GM18499 (cell line): ENCODE measurements around the gene XPC.

Experiments
- ATAC-seq: cut with Tn5 transposase; IDR thresholded peaks from one replicate; pipeline ENCODE4 v1.9.1; 2021; ENCODE audit warnings: moderate number of reproducible peaks; ENCODE audit not compliant: insufficient read depth, unreplicated experiment

The XPC gene

GRCh38 chr3:14175383-14176037 lies 2.9 kb downstream of the XPC start:
- ATAC-seq: no peak

- no peak for ATAC-seq
Observed at GRCh38 chr3:14174483-14174882, 3.9 kb downstream of the XPC start.

GRCh38 chr3:14172496-14172895 lies 5.9 kb downstream of the XPC start:
- ATAC-seq: no peak

DNA sequence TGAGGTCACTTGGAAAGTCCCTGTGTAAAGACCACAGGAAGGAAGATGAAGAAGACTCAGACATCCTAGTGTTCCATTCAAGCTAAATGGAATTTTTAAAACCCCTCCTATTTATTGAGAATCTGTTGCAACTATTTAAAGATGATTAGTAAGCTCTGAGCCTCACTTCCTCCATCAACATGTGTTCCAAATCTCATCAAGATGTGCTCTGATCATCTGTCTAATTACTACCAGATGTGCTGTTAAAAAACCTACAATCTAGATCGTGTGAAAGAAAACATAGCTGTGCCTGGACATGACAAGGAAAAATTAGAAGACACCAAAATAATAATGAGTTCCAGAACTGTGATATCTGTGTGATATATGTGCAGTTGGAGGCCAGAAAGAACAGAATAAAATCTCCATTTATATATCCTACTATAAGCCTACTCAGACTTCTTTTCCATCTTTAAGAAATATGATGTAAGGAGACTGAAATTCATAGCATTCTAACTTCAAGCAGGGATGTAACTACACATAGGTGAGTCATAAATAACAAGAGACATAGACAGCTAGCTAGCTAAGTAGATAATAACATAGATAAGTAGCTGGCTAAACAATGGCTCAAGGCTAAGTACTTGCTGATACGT lies 7.8 kb downstream of the XPC start:
- no peak for ATAC-seq

- no peak for ATAC-seq
Observed at GRCh38 chr3:14169871-14170270, 8.5 kb downstream of the XPC start.

GRCh38 chr3:14169435-14169834 lies 9.0 kb downstream of the XPC start:
- no peak for ATAC-seq

- ATAC-seq: no peak
Observed at GRCh38 chr3:14166877-14167603, 11.4 kb downstream of the XPC start.

GRCh38 chr3:14162178-14162577 lies 16.2 kb downstream of the XPC start:
- no peak for ATAC-seq

DNA sequence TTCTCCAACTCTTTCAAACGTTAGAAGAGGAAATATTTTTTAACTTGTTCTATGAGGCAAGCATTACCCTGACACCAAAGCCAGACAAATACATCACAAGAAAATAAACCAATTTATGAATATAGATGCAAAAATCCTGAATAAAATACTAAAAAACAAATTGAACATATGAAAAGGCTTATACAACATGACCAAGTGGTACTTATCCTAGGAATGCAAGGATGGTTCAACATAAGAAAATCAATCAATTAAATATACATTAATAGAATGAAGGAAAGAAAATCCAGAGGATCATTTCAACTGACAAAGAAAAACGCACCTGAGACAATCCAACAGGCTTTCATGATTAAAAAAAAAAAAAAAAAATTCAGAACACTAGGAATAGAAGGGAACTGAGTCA lies 17.1 kb downstream of the XPC start:
- ATAC-seq: no peak

DNA sequence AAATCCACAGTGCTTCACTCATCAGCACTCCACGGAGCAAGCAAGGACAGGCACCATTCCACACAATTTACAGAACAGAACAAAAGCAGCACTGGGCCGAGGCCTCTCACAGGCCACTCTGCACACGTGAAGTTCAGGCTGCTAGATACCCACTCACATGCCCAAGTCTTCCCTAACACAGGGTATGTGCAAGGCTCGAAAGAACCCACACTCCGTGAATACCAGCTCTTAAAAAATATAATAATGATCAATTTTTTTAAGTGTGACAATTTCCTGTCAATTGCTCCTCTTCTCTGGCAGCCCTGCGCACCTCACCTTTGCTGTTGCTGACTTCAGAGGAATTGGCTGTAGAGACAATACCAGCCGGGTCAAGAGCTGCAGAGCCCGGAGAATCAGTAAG lies 19.0 kb downstream of the XPC start:
- no peak for ATAC-seq

DNA sequence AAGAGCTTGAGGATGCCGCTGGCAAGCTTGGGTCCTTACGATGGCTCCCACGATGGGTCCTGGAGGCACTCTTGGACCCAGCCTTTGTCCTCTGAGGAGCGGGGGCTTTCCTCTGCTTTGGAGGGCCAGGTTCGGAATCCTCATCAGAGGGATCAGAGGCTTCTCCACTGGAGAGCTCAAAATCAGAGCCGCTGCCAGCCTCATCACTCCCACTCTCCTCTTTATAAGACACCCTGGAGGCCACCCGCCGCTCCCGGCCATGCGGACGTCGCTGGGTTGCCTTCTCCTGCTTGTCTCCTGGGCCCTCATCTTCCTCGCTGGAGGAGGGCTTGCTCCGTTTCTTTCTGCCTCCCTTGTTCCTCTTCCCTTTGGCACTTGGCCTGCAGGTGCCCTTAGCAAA lies 20.0 kb downstream of the XPC start:
- no peak for ATAC-seq

DNA sequence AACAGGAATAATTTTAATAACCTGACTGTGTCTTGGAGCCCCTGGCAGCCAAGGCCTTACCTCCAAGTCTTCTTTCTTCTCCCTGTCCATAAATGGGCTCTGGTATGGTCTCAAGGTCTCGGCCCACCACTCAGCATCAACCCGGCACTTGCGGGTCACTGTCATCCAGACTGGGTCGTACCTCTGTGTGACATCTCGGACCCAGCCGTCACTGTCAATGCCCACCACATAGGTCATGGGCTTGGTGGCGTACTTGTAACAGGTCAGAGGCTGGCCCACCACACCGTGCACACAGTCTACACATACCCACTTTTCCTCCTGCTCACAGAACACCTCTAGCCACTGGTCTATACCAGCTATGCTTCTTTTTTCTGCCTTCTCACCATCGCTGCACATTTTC lies 20.4 kb downstream of the XPC start:
- ATAC-seq: no peak

DNA sequence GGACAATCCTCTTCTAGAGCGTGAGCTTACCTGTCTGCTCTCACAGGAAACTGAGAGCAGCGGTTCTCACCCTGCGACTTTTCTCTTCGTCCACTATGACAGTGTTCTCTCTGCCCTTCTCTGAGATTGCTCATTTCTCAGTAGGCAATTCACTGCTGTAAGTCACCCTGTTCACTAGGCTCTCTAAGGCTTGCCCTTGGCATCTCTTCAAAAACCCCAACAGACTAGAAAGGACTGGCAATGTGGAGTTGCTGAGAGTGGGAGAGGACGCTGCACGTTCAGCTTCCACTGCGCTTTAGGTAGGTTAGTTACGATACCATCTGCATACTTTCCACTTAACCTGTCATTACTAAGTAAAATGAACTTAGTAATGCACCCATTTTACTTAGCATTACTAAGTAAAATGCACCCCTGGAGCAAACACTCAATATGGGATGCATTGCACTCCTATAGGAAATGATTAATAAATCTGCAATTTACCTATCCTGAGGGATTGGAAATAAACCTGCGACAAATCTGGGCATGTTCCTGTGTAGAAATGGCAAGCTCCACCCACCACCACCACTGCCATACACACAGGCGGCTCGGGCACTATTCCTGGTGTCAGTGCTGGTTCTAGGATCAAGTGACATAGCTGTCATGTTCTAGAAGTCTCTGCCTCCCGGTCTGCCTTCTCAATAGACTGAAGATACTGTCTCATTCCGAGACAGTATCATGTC lies 21.4 kb downstream of the XPC start:
- no peak for ATAC-seq

DNA sequence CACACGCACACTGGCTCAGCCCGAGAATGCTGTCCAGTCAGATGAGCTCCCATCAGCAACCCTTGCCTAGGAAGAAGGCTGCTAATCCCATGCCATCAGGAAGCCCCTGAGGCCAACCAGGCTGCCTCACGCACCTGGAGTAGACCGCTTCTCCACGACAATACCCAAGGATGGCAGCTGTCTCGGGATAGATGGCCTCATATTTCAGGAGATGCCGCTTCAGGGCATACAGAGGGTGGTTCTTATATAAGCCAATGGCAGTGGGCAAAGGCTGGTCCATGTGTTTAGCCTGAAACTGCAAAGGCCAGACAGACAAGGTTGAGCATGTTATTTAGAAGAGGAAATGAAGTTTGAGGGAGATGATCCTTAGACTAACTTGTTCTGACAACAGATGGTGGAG lies 22.2 kb downstream of the XPC start:
- no peak for ATAC-seq

GRCh38 chr3:14154895-14155440 lies 23.4 kb downstream of the XPC start:
- ATAC-seq: no peak

DNA sequence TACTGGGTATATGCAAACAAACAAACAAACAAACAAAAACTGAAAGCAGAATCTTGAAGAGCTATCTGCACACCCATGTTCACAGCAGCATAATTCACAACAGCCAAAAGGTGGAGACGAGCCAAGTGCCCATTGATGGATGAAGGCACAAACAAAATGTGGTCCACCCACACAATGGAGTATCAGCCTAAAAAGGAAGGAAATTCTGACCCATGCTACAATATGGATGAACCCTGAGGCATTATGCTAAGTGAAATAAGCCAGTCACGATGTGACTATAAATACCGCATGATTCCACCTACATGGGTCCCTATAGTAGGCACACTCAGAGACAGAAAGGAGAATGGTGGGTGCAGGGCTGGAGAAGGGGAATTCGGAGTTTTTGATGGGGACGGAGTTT lies 24.1 kb downstream of the XPC start:
- ATAC-seq: no peak

DNA sequence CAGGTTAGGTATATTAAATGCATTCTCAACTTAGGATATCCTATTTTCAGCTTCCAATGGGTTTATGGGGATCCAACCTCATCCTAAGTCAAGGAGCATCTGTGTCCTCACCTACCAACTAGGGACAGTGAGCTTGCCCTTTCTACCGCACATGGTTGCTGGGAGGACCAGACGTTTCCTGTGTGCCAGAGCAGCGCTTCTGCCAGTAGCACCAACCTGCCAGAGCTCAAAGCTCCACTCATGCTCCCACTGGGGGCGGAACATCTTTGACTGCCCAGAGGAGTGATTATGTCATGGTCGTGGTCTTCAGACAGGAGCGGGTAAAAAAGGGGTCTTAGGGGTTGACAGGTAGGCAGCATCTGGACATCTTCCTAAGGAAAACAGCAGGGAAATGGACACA lies 24.7 kb downstream of the XPC start:
- ATAC-seq: no peak

GRCh38 chr3:14152963-14153355 lies 25.4 kb downstream of the XPC start:
- no peak for ATAC-seq

GRCh38 chr3:14152233-14152962 lies 26.0 kb downstream of the XPC start:
- no peak for ATAC-seq

DNA sequence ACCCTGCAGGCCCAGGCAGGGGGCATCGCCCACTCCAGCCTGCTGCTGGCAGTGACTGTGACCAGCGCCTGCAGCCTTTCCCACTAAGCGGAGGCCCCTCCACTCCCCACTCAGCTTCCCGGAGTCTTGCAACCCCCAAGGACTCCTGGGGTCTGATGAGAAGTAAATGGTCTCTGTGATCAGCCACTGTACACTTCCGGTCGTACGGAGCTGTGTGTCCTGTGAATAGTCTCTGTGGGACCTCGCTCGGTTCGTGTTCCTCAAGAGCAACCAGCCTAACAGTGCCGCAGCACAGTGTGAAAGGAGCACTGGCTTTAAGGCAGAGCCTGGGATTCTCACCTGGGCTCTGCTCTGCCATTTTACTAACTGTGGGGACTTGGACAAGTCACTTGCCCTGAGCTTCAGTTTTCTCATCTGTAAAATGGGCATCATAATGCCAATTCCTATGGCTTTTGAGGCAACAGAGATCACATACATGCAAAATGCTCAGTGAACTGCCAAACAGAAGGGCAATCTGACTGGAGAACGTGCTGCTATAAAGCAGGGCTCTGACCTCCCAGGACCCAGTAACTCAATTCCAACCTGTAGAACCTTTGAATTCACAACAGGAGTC lies 26.8 kb downstream of the XPC start:
- no peak for ATAC-seq
